Heart right ventricle (tissue), 16 donors: Measurements from ENCODE around the gene EGFLAM. TPM values are rescaled to one million over a fixed set of nuclear protein-coding genes. Genes with fewer than 3 reads are reported as not detected.

Experiments
- ATAC-seq, 8 donors: fragments of 200-7000 bp; cut with Tn5 transposase; one replicate each; pipeline ENCODE4 v1.9.1; 2020; ENCODE audit warnings: mild to moderate bottlenecking in 8 of 8, moderate library complexity in 8 of 8, moderate number of reproducible peaks in 1 of 8
- DNase-seq, 2 donors: peaks; one replicate each; pipeline ENCODE4 v3.0.0-alpha.2; 2020
- H3K27ac ChIP-seq, 10 donors: fragments of 200-600 bp; sonication (generic) in 2 of 10; one replicate each; pipeline versions ENCODE4 v1.5.0 to v1.8.0; 2020 to 2022; ENCODE audit warnings: mild to moderate bottlenecking in 3 of 10
- H3K27me3 ChIP-seq, 7 donors: fragments of 200-600 bp; one replicate each; pipeline ENCODE4 v1.8.0; 2021 to 2022; ENCODE audit warnings: mild to moderate bottlenecking in 2 of 7
- H3K36me3 ChIP-seq, 9 donors: fragments of 200-600 bp; sonication (generic) in 1 of 9; one replicate each; pipeline versions ENCODE4 v1.5.0 to v1.8.0; 2020 to 2022; ENCODE audit warnings: mild to moderate bottlenecking in 2 of 9
- H3K4me1 ChIP-seq, 9 donors: fragments of 200-600 bp; sonication (generic) in 1 of 9; one replicate each; pipeline versions ENCODE4 v1.5.0 to v1.8.0; 2020 to 2022; ENCODE audit warnings: mild to moderate bottlenecking in 4 of 9
- H3K4me3 ChIP-seq, 10 donors: fragments of 200-600 bp; sonication (generic) in 2 of 10; one replicate each; pipeline versions ENCODE4 v1.5.0 to v1.8.0; 2020 to 2022; ENCODE audit warnings: mild to moderate bottlenecking in 7 of 10, moderate library complexity in 2 of 10
- H3K9me3 ChIP-seq, 11 donors: fragments of 200-600 bp in 10 of 11; sonication (generic) in 2 of 11; one replicate each; pipeline versions ENCODE4 v1.5.0 to v1.8.0; 2013 to 2022; ENCODE audit warnings: mild to moderate bottlenecking in 2 of 11, control low read depth in 1 of 11, moderate library complexity in 1 of 11
- WGBS, 2 donors: extraction: QIAGEN DNeasy Blood & Tissue Kit; methylation state at CpG; one replicate each; pipeline ENCODE4 v1.1.7; 2013; ENCODE audit warnings: inconsistent platforms in 1 of 2; 5-methylcytosine and 5-hydroxymethylcytosine counted together
- intact Hi-C, 10 donors: fragments of 100-400 bp; cut with DNase I; formaldehyde crosslinking; loops; one replicate each; pipeline versions ENCODE4 v1.11.1 to v1.14.2; 2022
- polyA plus RNA-seq, 2 donors: library from polyadenylated mRNA; stranded (reverse); fragments of 200-250 nt; gene quantifications; one replicate each; pipeline ENCODE4 v1.2.3, GENCODE V29; 2013
- total RNA-seq, 10 donors: library from RNA; stranded (reverse); fragmentation: NEBNext Ultra II Directional in 3 of 10; extraction: Animal tissue kit (Norgen Biotek cat#: 25700) in 3 of 10; gene quantifications; one replicate each; pipeline versions ENCODE4 v1.2.1 to v1.2.4, GENCODE V29; 2021 to 2023
- TF ChIP-seq, protein P1 (sequence below), 9 donors: fragments of 200-600 bp; sonication (generic) in 2 of 9; IDR thresholded peaks; one replicate each; pipeline versions ENCODE4 v1.5.0 to v1.8.0; 2021 to 2022; ENCODE audit warnings: antibody characterized with exemption in 9 of 9, mild to moderate bottlenecking in 5 of 9, moderate library complexity in 1 of 9
- donor health status: Arrhythmogenic right ventricular cardiomyopathy.
- donor health status: ischemic (EF 13 %, LVEDD 7.1; RV severe dilation, severe dysfunction).
- donor health status: healthy with polysubstance abuse.
- donor health status: DM: no; HTN: yes; CAD: no.
- donor health status: DM: no; HTN: no; CAD: no.
- donor health status: ischemic (EF 25% LVEDD 6.9; RV normal size, moderate dysfunction).
- donor health status: ischemic (EF 25% LVEDD 5.7; RV mildly dilated, moderate dysfunction).
- donor health status: healthy.
- donor health status: DM: yes; HTN: yes; CAD: no.
- donor health status: Ischemic cardiomyopathy.
- donor health status: ischemic (EF 35%, LVEDD 5.7; RV mildly dilated, moderate dysfunction).
- donor health status: nonischemic (EF 11% LVEDD 7.7; RV severe dilation, severe dysfunction).
- donor health status: DM: yes; HTN: yes; CAD: no.
- donor health status: PGD.
- donor health status: ischemic (EF 29% LVEDD 5.4; RV normal size, mild dysfunction).
- donor health status: nonischemic (EF 23%, LVEDD 6.1; RV moderate dilation, normal function).

EGFLAM gene
- total and polyA plus RNA-seq, 12 donors, result 3.4 to 15.3 (median 7.6) TPM

DNA sequence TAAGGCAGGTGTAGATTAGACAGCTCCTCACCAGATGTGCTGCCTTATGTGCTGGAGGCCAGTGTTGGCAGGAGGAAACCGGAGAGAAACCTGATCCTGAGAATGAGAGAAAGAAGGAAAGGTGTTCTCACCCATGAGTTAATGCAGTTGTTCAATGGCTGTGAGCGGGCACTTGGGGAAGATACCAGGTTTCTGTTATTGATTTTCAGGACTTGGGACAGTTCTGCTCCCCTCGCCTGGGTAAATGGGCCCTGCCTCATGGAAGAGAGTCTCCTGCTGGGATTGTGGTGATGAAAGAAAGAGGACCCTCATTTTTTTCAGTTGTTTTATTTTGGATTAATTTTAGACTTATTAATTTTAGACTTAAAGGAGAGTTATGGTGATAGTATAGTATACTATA, 59.5 kb downstream of the EGFLAM start:
- peak overlapping the region in 1 of 10 donors; percentile 37 for H3K27ac ChIP-seq
- peaks cover 0 to 12% (median 0%) of the 10 kb centered on the region in 7 donors for H3K27me3 ChIP-seq
- intact Hi-C loops, result no loop called here
- DNase-seq, result no peak
- ATAC-seq, result no peak
- no peaks in the 10 kb centered on the region for H3K36me3 ChIP-seq
- peaks cover 0 to 13% (median 0%) of the 10 kb centered on the region in 9 donors for H3K4me1 ChIP-seq
- no peaks in the 10 kb centered on the region for H3K9me3 ChIP-seq
- H3K4me3 ChIP-seq, result no peak overlapping the region
- WGBS, 2 donors, result 64 to 78% methylated on average over 3 of the region's 3 CpGs
- TF ChIP-seq, protein P1, sequence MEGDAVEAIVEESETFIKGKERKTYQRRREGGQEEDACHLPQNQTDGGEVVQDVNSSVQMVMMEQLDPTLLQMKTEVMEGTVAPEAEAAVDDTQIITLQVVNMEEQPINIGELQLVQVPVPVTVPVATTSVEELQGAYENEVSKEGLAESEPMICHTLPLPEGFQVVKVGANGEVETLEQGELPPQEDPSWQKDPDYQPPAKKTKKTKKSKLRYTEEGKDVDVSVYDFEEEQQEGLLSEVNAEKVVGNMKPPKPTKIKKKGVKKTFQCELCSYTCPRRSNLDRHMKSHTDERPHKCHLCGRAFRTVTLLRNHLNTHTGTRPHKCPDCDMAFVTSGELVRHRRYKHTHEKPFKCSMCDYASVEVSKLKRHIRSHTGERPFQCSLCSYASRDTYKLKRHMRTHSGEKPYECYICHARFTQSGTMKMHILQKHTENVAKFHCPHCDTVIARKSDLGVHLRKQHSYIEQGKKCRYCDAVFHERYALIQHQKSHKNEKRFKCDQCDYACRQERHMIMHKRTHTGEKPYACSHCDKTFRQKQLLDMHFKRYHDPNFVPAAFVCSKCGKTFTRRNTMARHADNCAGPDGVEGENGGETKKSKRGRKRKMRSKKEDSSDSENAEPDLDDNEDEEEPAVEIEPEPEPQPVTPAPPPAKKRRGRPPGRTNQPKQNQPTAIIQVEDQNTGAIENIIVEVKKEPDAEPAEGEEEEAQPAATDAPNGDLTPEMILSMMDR (IDR thresholded peaks at IDR 0.05), result no peak

DNA sequence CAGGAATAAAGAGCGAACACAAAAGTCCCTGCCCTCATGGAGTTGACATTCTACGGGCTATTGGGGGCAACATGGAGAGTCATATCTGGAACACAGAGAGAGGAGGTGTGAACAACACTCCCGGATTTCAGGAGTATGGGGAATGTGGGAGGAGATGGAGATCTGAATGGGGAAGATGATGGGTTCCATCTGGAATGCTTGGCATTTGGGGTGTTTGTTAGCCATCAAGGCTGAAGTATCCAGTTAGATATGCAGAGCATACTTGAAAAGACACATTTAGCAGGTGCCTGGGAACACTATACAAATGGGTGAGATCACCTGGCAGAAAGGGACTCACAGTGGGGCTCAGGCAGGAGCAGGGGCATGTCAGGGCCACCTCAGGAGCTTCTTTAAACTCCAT, 61.1 kb downstream of the EGFLAM start:
- Histone ChIP-seq H3K36me3 (no peaks in the 10 kb centered on the region), H3K4me1 (peaks cover 0 to 20% (median 4%) of the 10 kb centered on the region in 9 donors), H3K9me3 (no peaks in the 10 kb centered on the region), H3K27ac (no peak overlapping the region), H3K27me3 (peaks cover 0 to 12% (median 0%) of the 10 kb centered on the region in 7 donors), H3K4me3 (no peak overlapping the region)
- ATAC-seq, result no peak
- intact Hi-C loops, result no loop called here
- no peak for DNase-seq
- WGBS, 2 donors, result 81 to 88% methylated on average over 3 of the region's 3 CpGs
- TF ChIP-seq, protein P1 (IDR thresholded peaks at IDR 0.05), result no peak

DNA sequence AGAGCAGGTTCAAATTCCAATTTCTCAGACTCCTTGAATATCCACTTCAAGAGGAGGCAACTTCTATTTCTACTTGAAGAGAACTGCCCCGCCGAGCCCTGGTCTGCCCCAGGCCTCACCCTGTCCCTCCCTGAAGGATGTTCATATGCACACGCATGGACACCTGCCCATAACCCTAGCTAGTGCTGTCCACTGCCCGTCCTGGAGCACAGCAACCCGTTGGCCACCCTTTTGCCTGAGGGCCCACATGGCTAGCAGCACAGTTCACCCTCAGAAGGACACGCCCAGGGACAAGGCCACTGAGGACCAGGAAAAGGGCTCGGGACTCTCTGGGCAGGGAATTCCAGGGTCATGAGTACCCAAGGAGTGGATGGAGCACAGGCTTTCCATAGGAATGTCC, 63.6 kb downstream of the EGFLAM start:
- intact Hi-C loops, result no loop called here
- ATAC-seq, result no peak
- Histone ChIP-seq H3K4me1 (peaks cover 0 to 13% (median 0%) of the 10 kb centered on the region in 9 donors), H3K36me3 (no peaks in the 10 kb centered on the region), H3K4me3 (no peak overlapping the region), H3K27me3 (peaks cover 0 to 12% (median 0%) of the 10 kb centered on the region in 7 donors), H3K9me3 (no peaks in the 10 kb centered on the region), H3K27ac (no peak overlapping the region)
- TF ChIP-seq, protein P1 (IDR thresholded peaks at IDR 0.05), result no peak
- WGBS, 2 donors, result 81 to 86% methylated on average over 7 of the region's 7 CpGs
- no peak for DNase-seq

DNA sequence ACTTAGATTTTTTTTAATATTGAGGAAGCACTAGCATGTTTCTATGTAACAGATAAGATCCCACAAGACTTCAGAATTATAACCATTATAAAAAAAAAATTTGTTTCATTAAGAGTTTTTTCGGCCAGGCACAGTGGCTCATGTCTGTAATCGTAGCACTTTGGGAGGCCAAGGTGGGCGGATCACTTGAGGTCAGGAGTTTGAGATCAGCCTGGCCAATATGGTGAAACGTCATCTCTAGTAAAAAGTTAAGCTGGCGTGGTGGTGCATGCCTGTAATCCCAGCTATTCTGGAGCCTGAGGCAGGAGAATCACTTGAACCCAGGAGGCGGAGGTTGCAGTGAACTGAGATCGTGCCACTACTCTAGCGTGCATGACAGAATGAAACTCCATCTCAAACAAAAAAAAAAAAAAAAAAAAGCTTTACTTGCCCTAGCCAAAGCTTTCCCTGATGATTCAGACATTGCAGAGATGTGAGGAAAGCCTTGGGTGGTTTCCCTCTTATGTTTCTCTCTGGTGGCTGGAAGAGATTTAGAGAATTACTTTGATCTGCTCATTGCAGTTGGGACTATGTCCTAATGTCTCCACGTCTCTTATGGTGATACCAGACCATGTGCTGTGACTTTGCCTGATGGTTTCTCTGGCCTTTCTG, 65.4 kb downstream of the EGFLAM start:
- ATAC-seq, result peak in 6 of 8 donors; percentile 21 to 79 (median 40)
- TF ChIP-seq, protein P1 (IDR thresholded peaks at IDR 0.05), result no peak

More for the DNA sequence above, 65.4 kb downstream of the EGFLAM start:
- DNase-seq, result no peak
- Histone ChIP-seq H3K4me1 (peaks cover 0 to 9% (median 0%) of the 10 kb centered on the region in 9 donors), H3K4me3 (no peak overlapping the region), H3K27me3 (peaks cover 0 to 9% (median 0%) of the 10 kb centered on the region in 7 donors), H3K9me3 (no peaks in the 10 kb centered on the region), H3K36me3 (no peaks in the 10 kb centered on the region), H3K27ac (no peak overlapping the region)
- intact Hi-C loops, result no loop called here
- 74 to 77% methylated on average over 9 of the region's 9 CpGs for WGBS, 2 donors
